SK-N-SH treated with all-trans-retinoic acid at 6 μM for 48 hours (cell line): ENCODE data around the gene GPR18.

Experiments used
- RARB ChIP-seq: fragments of 250-450 bp; sonication (Bioruptor Pico); IDR thresholded peaks from 2 replicates; pipeline ENCODE4 v1.8.0; 2021; ENCODE audit warnings: mild to moderate bottlenecking, moderate library complexity
- ZNF8 ChIP-seq: fragments of 450-650 bp; formaldehyde crosslinking; IDR thresholded peaks from 2 replicates; pipeline ENCODE4 v1.5.0; 2020; ENCODE audit warnings: mild to moderate bottlenecking, moderate library complexity

- TF ChIP-seq RARB (CRISPR knock-in tag) = no peak
- TF ChIP-seq ZNF8 (CRISPR knock-in tag) = no peak
Measured at GRCh38 chr13:99246100-99246499, 12.1 kb downstream of the GPR18 start.
